Astrocyte of the spinal cord (primary cell): ENCODE data around the gene MSANTD1.

Experiments
- DNase-seq: peaks from one replicate; pipeline ENCODE4 v3.0.0; 2011; ENCODE audit warnings: low read depth, low spot score
- H3K4me3 ChIP-seq: 2 replicates; pipeline ENCODE4 v1.5.1; 2011; ENCODE audit warnings: low read depth, mild to moderate bottlenecking, low read length, moderate library complexity
- CTCF ChIP-seq: IDR thresholded peaks from 2 replicates; pipeline ENCODE4 v1.5.1; 2012; ENCODE audit warnings: low read depth, mild to moderate bottlenecking, low read length, inconsistent platforms
- in situ Hi-C: cut with HindIII; loops from 2 replicates; pipeline ENCODE4 v1.10.0; 2017; ENCODE audit warnings: low sequenced_read_pairs

MSANTD1 gene

GRCh38 chr4:3210467-3210866, 38.5 kb upstream of the MSANTD1 start:
- no peak overlapping the region for H3K4me3 ChIP-seq
- DNase-seq: no peak
- TF ChIP-seq CTCF: no peak
- in situ Hi-C loops: no loop called here

GRCh38 chr4:3211866-3212265, 37.1 kb upstream of the MSANTD1 start:
- in situ Hi-C loops: no loop called here
- TF ChIP-seq CTCF: no peak
- no peak overlapping the region for H3K4me3 ChIP-seq
- no peak for DNase-seq

GRCh38 chr4:3212391-3213105, 36.4 kb upstream of the MSANTD1 start:
- TF ChIP-seq CTCF: no peak
- no peak overlapping the region for H3K4me3 ChIP-seq
- in situ Hi-C loops: no loop called here
- DNase-seq: no peak

- DNase-seq: no peak
- H3K4me3 ChIP-seq: no peak overlapping the region
- in situ Hi-C loops: no loop called here
- TF ChIP-seq CTCF: no peak
Measured at GRCh38 chr4:3213106-3213425, 35.9 kb upstream of the MSANTD1 start.

GRCh38 chr4:3213661-3214250, 35.2 kb upstream of the MSANTD1 start:
- no peak for DNase-seq
- TF ChIP-seq CTCF: no peak
- no peak overlapping the region for H3K4me3 ChIP-seq
- in situ Hi-C loops: no loop called here

GRCh38 chr4:3215256-3215655, 33.7 kb upstream of the MSANTD1 start:
- in situ Hi-C loops: no loop called here
- no peak for DNase-seq
- no peak overlapping the region for H3K4me3 ChIP-seq
- TF ChIP-seq CTCF: no peak
